T-helper 1 cell (primary cell): ENCODE measurements around the gene ITLN1.
"Not testable (repeated sequence)": the region's sequence is repeated elsewhere in the genome, so short reads cannot be mapped to it uniquely, and the experiment has no call there.

Experiments used
- DNase-seq, 5 donors: peaks; one replicate each; pipeline ENCODE4 v3.0.0-alpha.2; 2012 to 2020

The ITLN1 gene

DNA sequence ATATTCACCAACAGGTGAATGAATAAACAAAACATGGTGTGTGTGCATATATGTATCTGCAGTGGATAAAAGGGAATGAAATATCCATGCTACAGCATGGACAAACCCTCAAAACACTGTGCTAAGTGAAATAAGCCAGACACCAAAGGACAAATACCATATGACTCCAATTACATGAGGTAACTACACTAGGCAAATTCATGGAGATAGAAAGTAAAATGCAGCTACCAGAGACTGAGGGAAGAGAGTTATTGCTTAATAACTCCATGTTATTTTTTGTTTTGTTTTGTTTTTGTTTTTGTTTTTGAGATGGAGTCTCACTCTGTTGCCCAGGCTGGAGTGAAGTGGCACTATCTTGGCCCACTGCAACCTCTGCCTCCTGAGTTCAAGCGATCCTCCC lies 2.4 kb downstream of the ITLN1 start:
- DNase-seq = no peak

DNA sequence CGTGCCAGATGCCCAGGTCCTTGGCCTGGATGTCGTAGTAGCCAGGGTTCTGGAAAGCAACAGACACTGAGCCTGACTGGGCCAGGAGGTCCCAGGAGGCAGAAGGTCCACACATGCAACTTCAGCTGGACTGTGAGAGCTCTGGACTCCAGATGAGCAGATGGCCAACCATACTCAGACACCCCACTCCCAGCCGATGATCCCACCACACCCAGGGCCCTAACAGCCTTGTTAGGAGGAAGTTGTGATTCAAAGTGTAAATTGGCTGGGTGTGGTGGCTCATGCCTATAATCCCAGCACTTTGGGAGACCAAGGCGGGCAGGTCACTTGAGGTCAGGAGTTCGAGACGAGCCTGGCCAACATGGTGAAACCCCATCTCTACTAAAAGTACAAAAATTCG lies 3.7 kb downstream of the ITLN1 start:
- DNase-seq = not testable (repeated sequence)

- no peak for DNase-seq
Measured at GRCh38 chr1:160880216-160880615, 4.8 kb downstream of the ITLN1 start.

GRCh38 chr1:160879056-160879455 lies 5.9 kb downstream of the ITLN1 start:
- DNase-seq = peak in 1 of 5 donors; percentile 19

DNA sequence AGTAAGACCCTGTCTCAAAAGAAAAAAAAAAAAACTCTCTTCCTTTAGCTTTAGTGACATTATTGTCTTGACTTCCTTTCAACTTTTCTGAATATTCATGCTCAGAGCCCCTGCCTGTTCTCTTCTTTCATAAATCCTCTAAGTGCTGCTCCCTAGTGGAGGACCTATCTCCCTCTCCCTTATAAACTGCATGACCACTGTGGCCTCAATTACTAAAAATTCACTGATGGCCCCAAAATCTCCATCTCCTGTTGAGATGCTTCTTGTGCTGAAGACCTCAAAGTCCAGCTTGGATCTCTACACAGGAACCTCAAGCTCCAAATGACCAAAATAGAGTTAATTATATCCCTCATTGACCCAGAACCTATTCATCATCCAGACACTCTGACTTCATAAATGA lies 7.8 kb downstream of the ITLN1 start:
- DNase-seq = peak in 2 of 5 donors; percentile 13 to 38

DNA sequence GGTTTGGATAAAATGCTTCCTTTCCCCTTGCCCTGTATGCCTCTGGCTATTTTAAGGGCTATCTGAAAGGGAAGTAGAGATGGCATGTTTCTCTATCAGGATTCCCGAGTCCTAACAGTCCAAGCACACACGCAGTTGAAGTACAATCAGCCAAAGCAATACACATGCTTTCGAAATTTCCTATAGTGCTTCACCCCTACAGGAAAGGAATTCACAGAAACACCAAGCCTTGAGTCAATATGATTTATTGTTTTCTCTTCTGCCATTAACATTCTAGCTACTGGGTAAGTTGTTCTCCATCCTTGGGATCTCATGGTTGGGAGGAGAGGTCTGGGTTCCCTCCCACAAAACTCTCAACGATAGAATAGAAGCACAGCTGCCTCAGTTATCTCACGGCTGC lies 8.7 kb downstream of the ITLN1 start:
- DNase-seq = no peak

GRCh38 chr1:160875591-160875990 lies 9.4 kb downstream of the ITLN1 start:
- not testable (repeated sequence) for DNase-seq

DNA sequence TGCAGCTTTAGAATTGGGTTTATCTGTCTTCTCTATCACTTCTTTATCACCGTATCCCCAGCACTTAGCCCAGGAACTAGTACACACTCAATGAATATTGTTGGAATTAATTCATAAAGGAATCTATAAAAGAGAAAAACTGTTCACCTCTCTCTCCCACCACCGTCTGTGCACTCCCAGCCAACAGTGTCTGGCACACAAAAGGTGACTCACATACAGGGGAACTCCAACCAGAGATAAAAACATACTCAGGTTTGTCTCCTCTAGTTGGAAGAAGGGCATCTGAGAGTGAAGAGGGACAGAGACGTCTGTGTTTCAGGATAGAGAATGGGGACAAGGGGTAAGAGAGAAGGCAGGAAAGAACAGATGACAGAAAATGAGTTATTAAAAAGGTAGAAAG lies 10.0 kb downstream of the ITLN1 start:
- DNase-seq = no peak

- no peak for DNase-seq
Measured at GRCh38 chr1:160868141-160868540, 16.8 kb downstream of the ITLN1 start.

DNA sequence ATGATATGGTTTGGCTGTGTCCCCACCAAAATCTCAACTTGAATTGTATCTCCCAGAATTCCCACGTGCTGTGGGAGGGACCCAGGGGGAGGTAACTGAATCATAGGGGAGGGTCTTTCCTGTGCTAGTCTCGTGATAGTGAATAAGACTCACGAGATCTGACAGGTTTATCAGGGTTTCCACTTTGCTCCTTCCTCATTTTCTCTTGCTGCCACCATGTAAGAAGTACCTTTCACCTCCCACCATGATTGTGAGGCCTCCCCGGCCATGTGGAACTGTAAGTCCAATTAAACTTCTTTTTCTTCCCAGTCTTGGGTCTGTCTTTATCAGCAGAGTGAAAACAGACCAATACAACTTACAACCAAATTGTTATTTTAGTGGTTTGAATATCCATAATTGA lies 17.3 kb downstream of the ITLN1 start:
- DNase-seq = not testable (repeated sequence)

GRCh38 chr1:160866695-160867260 lies 18.2 kb downstream of the ITLN1 start:
- DNase-seq = no peak

- DNase-seq = no peak
Measured at GRCh38 chr1:160866001-160866694, 18.8 kb downstream of the ITLN1 start.

- DNase-seq = no peak
Measured at GRCh38 chr1:160865337-160865736, 19.6 kb downstream of the ITLN1 start.

DNA sequence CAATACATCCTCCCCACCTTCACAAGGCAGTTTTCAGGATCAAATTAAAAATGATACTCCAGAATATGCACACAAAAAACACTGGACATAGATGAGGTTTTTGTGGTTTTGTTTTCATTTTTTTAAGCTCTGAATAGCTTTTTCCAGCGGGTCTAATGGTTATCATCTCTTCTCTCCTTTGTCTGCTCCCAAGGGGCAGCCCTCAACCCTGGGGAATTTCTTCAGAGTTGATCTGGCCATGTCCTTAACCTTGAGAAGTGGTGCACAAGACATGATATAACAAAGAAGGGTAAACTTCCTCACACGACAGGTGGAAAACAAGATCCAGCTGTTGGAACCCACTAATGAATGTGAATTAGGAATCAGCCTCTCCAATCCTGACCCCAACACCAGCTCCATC lies 20.8 kb downstream of the ITLN1 start:
- no peak for DNase-seq

GRCh38 chr1:160863774-160864131 lies 21.2 kb downstream of the ITLN1 start:
- DNase-seq = no peak

- no peak for DNase-seq
Measured at GRCh38 chr1:160863061-160863773, 21.8 kb downstream of the ITLN1 start.

DNA sequence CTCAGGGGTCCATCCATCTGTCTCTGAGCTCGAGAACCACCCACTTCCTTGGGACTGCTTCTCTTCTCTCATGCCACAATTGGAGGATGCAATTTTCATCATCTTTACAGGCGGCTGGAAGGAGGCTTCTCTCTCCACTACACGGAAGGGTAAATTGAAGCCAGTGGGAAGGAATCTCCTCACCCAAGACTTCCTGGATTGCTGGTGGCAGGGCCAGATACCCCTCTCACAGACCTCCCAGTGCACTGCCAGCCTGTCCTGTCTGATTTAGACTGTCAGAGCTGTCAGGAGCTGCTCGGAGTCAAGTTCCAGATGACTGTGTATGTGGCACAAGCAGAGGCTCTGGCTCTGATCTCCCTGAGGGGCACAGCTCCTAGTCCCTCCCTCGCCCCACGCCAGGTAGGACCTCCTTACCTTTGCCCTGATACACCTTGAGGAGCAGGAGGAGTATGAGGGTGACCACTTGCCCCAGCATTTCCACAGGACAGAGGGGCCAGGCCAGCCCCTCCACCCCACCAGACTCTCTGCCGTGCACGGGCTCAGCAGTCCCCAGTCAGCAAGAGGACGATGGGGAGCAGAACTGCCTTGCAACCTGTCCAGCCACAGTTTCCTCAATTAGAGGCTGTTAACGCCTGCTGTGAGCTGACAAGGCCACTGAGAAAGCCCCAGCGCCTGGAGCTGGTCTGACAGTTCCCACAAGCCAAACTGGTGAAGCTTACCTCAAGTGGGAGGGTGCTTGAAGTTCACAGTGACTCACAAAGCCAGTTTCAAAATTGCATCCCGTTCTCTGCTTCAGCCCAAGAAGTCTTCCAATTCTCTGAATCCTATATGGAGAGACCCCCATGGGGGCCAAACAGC lies 22.5 kb downstream of the ITLN1 start, which contains the start of gene CD244:
Gene CD244, minus strand, starts transcription at position 685 of the 858 bp plus-strand sequence. Its CDS starts 210 bp downstream, at position 475.
- peak in 1 of 5 donors; percentile 55 for DNase-seq

- DNase-seq = no peak
Measured at GRCh38 chr1:160860840-160861505, 24.0 kb downstream of the ITLN1 start.

DNA sequence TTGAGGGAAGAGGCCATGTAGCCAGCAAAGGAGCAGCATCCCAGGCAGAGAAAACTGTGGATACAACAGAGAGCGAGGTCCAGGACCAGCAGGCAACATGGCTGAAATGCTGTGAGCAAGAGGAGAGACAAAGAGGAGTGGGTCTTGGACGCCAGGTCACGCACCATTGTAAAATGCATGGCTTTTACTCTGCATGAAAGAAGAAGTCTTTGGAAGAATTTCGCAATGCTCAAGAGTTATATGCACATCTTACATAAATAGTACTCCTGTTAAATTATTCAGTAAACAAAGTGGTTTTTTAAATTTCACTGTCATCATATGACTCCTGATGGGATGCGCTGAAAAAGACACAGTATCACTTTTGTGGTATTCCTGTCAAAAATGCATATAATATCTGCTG lies 25.8 kb downstream of the ITLN1 start:
- DNase-seq = no peak

GRCh38 chr1:160858507-160858906 lies 26.5 kb downstream of the ITLN1 start:
- DNase-seq = no peak

- no peak for DNase-seq
Measured at GRCh38 chr1:160858097-160858496, 26.9 kb downstream of the ITLN1 start.

- no peak for DNase-seq
Measured at GRCh38 chr1:160855181-160855981, 29.6 kb downstream of the ITLN1 start.
